GM12874 (cell line): ENCODE measurements around the gene BMP2K.

ENCODE experiments used
- TF ChIP-seq, protein P1 (sequence below): IDR thresholded peaks from 2 replicates; pipeline ENCODE4 v1.5.1; 2011; ENCODE audit warnings: low read depth, mild to moderate bottlenecking, control low read depth, low read length, moderate library complexity; ENCODE audit not compliant: insufficient read depth

The BMP2K gene

DNA sequence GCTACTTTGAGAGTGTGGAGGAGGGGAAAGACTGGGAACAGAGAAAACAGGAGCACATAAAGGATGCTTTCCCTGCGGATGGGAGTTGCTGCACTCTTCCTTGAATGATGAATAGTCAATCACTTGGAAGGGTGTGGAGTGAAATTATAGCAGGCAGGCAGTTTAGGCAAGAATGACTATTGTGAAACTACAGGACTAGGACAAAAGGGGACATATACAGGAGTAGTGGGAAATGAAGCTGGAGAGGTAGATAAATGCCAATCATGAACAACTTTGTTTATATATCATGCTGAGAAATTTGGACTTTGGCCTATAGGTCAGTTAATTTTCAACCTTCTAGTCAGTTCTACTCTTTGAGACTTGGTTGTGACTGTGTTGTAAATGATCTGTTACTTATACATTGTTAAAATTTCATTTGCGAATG is 86.2 kb downstream of the BMP2K start:
- TF ChIP-seq, protein P1, sequence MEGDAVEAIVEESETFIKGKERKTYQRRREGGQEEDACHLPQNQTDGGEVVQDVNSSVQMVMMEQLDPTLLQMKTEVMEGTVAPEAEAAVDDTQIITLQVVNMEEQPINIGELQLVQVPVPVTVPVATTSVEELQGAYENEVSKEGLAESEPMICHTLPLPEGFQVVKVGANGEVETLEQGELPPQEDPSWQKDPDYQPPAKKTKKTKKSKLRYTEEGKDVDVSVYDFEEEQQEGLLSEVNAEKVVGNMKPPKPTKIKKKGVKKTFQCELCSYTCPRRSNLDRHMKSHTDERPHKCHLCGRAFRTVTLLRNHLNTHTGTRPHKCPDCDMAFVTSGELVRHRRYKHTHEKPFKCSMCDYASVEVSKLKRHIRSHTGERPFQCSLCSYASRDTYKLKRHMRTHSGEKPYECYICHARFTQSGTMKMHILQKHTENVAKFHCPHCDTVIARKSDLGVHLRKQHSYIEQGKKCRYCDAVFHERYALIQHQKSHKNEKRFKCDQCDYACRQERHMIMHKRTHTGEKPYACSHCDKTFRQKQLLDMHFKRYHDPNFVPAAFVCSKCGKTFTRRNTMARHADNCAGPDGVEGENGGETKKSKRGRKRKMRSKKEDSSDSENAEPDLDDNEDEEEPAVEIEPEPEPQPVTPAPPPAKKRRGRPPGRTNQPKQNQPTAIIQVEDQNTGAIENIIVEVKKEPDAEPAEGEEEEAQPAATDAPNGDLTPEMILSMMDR = no peak

DNA sequence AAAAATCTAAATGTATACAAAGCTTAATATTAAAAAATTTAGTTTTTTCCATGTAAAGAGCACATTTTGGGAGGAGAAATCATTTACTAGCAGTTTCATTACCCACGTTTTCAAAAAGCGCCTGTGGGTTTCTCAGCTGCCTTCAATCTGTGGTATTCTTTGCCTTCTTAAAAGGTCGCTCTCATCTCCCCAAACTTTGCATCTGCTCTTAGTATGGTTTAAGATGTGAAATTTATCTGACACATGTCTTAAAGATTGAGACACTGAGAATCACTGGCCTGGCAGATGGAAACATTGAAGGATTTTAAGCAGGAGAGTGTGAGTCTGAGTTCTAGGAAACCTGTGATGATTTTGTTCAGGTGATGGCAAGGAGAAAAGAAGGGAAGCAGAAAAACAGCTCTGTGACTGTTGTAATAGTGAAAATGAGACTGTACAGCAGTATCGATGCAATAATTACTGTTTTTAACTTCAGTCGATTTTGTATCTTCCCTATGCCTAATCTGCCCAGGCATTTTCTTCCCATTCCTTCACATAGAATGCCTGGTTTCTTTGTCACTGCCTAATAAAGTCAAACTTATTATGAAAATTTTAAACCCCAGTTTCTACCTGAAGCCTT is 87.2 kb downstream of the BMP2K start:
- TF ChIP-seq, protein P1 = no peak

DNA sequence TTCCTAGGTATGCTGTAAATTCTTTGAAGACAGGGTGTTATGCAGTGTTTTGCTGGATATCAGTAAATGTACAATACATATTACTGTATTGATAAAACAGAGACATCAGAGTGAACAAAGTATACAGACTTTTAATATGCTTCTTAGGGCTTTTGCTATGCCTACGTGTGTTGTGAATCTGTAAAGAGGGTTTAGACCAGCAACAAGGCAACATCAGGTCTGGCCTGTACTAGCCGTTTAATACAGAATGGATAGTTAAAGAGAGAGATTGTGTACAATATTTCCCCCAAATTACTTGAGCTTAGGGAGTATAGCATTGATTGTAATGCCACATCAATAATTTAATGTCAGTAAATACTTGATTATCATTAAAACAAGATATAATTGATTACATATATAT is 87.8 kb downstream of the BMP2K start:
- TF ChIP-seq, protein P1 = no peak

DNA sequence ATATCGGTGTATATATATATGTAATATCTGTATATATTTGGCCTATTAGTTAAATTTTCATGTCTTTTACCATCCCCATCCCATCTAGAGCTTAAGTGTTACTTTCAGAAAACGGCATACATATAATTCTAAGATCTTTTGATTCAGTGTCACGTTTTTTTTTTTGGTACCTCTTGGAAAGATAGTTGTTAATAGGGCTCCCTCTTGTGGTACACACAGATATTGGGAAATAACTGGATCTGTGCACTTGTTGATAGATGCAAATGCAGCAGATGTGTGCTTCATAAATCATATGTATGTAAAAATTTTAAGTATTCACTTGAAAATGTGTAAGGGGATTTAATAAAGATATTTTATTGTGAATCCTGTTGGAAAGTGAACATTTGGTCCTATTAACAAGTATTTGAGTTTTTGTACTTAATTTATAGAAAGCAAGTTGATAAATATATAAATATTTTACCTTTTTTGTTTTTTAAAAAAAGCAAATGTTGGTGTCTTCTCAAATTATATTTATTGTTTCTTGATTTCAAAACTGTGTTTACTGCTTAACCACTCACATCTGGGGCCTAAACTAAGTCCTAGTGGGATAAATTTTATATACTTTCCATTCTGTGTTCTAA is 88.4 kb downstream of the BMP2K start:
- TF ChIP-seq, protein P1 = peak; percentile 33; the same call in 1 of the 2 replicates

DNA sequence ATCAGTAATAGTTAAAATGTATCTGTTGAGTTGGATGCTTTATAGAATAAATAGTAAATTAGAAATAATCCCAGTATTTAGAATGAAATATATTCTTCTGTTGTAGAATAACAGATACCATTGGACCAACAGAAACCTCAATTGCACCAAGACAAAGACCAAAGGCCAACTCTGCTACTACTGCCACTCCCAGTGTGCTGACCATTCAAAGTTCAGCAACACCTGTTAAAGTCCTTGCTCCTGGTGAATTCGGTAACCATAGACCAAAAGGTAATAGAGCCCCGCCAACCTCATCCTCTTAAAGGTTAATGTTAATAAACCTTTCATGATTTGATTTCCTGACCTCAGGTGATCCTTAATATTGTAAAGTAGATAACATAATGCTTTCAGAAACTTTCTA is 89.3 kb downstream of the BMP2K start:
- TF ChIP-seq, protein P1 = no peak

DNA sequence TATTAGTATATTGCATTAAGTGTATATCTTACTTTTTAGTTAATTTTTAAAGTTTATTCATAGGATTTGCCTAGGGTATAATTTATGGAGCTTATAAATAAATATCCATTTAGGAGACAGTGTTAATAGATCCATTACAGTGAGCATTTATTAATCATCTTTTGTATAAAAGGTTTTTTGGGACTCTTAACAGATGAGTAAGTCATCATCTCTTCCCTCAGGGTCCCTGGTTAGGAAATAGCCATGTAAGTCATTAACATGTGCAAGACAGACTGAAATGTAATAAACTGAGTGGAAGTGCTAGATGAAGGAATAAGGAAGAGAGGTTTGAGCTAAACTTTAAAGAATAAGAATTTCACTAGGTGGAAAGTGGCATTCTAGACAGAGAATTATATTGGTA is 93.9 kb downstream of the BMP2K start:
- TF ChIP-seq, protein P1 = no peak

DNA sequence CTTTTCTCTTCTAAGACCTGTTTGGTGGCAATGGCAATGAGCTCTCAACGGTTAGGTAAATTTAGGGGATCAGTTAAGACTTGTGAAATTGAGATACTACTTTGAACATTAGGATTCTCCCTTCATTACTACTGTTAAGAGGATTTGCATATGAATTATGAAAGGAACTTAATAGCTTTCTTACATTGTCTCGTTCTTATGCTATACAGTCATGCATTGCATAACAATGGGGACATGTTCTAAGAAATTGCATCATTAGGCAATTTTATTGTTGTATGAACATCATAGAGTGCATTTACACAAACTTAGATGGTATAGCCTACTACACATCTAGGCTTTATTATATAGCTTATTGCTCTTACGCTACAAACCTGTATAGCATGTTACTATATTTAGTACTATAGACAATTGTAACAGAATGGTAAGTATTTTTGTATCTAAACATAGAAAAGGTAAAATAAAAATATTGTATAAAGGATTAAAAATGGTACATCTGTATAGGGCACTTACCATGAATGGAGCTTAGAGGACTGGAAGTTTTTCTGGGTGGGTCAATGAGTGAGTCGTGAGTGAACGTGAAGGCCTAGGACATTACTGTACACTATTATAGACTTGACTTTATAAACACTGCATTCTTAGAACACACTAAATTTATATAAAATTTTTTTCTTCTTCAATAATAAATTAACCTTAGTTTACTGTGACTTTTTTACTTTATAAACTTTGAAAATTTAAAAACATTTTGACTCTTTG is 100.6 kb downstream of the BMP2K start:
- TF ChIP-seq, protein P1 = no peak
